NCI-H187 treated with DMSO at 0.1 percent for 48 hours (cell line): ENCODE results near the gene GRIK3.

Experiments
- DNase-seq: peaks from one replicate; lab custom pipeline; 2025; lab: John Stamatoyannopoulos, UW

Gene GRIK3

DNA sequence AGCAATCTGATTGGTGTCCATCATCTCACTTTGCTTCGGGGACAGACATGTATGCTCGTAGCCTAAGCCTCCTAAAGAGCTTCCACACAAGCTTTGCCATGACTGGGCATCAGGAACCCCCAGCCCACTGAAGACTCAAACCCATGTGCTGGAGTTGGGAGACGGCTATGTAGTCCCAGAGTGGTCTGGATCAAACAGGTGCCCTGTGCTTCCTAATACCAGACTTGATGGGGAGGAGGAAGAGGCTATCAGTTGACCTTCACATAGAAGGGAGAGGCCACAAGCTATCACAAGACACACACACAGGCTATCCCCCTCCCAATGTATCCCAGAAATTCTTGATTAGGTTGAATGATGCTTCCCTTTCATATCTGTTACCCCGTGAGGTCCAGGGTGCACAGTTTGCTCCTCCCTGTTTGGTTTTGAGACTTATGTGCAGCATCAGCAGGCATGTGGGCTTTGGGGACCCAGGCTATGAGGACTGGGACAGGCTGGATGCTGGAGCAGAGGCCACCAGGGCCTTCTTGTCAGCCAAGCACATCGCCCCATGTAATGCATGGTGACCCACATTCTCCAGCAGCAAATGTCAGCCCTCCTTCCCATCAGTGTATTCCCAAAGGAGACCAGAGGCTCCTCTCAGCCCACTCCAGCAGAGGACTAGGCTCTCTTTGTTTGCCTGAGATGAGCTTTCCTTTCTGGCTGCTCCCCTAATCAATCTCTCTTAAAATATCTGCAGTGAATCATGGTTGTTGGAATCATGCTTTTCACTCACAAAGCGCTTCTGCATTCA is 159.8 kb downstream of the GRIK3 start:
- no peak for DNase-seq

DNA sequence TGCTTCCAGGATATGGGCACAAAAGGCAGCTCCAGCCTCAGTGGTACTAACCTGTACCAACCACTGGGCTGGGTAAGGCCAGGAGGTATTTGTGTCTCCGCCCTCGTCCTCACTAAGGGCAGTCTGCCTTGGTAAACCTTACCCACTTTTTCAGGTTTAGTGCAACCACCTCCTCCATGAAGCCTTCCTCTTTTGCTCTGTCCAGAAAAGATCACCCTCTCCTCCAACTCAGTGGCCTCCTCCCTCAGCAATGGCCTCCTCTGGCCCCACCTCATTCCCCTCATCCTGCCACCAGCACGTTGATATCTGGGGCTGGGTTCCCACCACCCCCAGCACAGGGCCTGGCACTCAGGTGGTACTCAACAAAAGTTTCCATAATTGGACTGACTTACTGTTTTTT is 161.5 kb downstream of the GRIK3 start:
- DNase-seq: no peak

DNA sequence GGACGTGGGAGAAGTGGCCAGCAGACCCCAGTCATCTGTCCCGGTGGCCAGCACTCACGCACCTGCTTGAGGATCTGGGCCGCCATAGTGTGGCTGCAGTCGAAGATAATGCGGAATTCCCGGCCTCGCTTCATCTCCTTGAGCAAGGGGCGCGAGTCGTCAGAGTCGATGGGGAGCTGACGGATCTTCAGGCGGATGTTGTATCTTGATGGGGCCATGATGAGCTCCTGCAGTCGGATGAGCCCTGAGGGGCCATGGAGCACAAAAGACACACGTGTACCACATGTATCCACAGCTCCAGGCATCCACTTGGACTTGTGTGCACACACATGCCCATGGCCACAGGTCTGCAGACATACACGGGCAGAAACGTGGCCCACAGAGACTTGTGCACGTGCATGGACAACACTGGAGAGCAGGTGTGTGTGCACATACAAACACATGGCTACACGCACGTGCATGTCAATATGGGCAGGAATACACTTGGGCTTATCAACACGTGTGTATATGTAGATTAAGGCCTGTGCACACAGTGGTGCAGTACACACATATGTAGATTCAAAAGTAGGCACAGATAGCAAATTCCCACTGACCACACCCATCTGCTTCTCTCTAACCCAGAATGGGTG is 162.1 kb downstream of the GRIK3 start:
- DNase-seq: no peak

DNA sequence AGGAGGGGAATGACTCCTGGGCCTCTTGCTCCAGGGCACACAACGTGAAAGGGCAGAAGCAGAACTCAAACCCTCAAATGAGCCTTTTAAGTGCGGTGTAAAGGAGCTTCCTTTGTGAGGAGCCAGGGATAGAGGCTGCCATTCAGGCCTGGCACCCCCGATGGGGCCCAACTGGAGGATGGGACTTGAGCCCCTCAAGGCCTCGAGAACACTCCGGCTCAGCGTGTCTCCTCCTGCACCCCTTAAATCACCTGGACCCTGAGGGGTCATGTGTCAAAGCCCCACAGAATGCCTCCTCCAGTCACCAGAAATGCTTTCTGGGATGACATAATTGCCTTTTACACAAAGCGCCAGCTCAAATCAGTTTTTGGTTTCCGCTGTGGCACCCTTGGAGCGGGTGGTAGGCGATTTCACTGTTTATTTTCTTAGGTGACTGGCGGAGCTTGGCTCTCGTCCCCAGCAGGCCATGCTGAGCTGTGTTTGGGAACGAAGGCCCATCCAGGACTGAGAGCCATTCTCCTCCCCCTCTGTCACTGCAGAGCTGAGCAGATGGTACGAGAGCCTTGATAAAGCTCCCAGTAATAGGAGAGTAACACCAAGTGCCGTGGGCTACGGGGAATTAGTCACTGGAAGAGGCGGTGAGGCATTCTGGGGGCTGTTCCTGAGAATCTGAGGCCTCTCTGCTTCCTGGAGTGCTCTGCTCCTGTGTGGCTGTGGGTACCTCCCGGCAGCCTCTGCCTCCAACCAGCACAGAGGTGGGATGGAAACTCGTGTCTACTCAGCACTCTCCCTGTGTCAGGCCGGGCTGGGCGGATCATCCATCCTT is 163.0 kb downstream of the GRIK3 start:
- DNase-seq: no peak

DNA sequence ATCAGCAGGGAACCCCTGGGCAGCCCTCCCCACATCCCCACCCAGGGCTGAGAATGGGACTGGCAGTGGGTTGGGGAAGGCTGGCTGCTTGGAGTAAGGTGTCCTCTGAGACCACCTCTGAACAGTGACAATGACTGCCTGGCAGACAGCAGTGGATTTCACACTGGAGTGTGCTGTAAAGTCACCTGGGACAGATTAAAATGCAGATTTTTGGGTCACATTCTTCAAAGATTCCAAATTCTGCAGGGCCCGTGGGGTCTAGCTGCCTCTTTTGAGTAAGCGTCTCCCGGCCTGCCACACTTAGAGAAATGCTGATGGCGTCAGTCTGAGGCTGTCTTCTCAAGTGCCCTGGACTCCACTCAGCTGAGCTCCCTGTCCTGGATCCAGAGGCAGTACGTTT is 164.5 kb downstream of the GRIK3 start:
- no peak for DNase-seq

DNA sequence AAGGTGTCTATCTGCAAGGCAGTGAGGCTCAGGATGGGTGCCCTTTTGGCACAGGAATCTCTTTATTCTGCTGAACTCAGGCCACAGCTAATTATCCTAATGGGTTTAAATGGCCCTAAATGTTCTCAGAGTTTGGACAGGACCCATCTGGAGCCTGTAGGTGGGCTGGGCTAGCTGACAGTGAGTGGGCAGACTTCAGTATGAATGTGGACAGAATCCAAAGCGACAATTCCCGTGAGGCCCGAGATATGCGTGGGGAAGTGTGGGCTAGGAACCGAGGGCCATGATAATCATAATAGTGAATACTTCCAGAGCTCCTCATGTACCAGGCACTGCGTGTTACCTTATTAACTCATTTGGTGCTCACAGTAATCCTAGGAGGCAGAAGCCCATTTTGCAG is 165.3 kb downstream of the GRIK3 start:
- no peak for DNase-seq

DNA sequence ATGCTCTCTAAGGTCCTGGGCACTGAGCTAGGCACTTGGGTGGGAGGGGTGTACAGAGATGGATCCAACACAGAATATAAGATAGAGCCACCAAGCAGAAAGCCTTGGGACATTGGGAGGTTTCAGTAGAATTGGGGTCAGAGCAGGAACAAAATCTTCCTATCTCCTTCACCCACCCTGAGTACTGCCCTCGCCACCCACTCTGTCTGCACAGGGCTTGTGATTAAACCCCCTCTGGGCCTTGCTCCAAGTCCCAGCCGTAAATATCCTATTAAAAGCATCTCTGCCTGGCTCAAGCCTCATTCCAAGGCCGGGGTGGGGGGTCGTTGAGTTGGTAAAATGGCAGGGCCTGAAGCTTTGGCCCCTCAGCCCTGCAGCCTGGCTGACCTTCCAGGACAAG is 166.7 kb downstream of the GRIK3 start:
- no peak for DNase-seq

DNA sequence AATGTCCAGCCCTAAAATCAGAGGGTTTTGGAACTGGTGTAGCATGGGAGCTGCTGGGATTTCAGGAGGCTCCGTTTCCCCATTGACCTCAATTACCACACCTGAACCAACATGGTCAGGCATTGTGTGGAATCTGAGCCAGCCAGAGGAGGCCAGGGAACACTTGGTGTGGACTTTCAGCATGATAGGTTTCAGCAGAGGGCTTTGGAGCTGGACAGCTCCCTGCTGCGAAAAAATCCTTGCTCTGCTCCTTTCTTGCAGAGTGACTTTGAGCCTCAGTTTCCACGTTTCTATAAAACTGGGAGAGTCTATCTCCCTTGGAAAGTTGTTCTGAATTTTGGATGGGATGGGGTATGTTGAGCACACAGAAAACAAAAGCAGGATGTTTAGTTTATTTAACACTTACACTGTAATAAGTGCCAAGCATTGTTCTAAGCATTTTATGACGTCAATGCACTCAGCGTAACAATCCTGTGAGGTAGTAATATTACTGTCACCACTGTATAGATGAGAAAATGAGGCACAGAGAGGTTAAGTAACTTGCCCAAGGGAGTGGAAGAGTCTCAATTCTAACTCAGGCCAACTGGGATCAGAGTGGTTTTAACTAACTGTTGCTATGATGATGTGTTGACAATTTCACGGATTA is 168.0 kb downstream of the GRIK3 start:
- DNase-seq: no peak

DNA sequence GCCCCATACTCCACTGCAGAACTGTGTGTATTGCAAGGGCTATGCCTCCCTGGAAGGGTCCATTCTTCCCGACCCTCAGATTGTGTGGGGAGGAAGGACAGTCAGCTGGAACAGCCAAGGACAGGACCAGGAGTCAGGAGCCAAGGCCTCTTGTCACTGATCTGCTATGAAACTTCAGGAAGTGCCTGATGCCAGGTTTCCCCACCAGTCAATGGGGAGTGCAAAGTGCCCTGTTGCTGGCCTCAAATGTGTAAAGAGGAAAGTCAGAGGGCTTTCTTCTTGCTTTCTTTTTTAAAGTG is 168.8 kb downstream of the GRIK3 start:
- no peak for DNase-seq

DNA sequence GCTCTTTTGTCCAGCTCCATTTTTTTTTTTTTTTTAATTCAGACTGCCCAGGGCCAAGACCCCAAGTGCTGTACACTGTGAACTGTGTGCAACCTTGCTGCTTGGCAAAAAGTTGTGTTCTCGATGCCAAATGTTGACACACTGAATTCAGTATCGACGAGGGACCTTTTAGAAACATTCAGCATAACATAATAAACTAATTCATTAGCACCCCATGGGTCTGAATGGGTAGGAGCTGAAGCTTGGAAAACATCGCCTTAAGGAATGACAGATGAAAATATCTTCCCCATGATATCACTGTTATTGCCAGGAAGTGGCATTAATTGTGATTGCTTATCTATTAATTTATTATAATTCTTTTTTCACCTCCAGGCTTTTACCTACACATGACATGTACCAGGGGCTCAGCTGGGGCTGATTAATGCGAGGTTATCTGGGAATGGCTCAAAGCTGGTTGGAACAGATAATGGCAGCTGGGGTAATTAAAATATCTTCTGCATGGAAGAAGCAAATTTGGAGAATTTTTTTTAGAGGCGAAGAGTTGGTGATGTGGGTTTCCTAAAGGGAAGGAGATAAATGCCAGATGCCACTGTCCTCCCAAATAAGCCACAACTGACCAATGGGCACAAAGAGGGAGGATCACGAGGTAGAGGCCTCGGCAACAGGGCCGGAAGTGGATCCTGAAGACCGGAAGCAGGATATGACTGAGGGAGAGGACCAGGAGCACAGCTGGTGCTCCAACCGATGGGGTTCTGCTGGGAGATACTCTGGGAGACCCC is 169.3 kb downstream of the GRIK3 start:
- no peak for DNase-seq

DNA sequence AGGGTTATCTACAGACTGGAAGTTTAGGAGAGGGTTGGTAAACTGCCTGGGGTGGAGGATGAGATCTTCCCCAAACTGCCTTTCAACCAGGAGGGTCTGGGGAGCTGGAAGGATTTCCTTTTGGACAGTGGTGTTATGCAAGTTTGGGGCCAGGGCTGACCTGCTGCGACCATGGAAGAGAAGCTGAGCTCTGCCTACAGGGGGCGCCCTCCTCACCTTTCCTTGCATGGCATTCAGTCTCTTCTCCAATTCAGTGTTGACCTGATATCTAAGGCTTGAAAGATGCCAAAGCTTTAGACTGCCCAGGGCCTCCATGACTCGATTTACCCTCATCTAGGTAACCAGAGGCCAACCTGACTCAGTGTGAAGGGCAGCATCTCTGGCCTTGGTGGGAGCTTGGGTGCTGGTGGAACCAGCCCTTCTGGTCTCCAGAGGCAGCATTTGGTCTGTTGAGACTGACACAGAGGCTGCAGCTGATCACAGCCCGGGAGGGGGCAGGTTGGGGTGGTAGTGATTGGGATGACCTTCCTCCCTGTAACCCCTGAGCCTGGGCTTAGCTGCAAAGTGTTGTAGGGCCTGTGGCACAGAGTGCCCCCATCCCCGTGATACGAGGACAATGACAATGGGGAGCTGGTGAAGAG is 170.0 kb downstream of the GRIK3 start:
- DNase-seq: no peak

DNA sequence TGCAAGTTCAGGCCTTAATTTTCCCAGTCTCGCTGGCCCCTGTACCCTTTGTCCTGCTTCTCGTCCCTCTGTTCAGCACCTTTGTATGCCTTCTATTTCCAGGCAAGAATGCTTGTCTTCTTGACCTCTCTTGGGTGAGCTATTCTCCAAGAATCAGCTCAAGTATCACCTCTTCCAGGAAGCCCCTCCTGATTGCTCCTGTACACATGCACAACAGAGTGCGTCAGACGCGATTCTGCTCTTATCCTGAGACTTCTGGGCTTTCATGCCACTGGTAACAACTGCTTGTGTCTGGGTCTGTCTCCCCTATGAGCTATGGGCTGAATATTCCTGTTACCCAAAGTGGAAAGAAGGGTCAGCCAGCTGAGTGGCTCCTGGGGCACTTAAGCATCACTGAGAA is 170.8 kb downstream of the GRIK3 start:
- no peak for DNase-seq

DNA sequence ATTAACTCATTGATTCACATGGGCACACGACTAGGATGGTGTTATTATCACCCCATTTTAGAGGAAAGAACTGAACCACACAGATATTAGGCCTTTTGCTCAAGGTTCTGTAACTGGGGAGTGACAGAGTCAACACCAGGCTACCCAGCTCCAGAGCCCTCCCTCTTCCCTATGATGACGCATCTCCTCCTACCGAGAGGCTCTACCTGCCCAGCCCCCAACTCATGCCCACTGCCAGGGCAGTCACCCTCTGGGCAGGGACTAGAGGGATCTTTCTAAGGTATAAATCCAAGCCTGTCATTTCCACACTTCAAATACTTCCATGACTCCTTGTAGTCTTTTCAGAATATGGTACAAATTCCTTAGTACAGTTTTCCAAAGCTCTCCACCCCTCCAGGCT is 171.3 kb downstream of the GRIK3 start:
- no peak for DNase-seq

DNA sequence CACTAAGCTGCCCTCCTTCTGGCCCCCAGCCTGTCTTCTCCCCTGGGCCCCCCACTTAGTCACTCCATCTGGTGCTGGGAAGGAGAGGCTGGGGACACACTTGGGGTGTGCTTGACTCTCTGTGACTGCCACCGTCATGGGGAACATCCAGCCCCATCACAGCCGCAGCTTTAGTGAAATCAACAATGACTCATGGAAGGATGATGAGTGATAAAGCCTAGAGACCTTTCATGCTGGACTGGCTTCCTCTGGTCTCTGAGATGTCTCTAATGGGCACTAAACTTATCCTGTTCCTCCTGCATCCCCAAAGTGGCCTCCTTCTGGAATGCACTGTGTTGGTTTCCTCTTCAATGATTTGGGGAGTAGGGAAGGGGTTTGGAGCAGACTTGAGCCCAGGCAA is 172.9 kb downstream of the GRIK3 start:
- no peak for DNase-seq

DNA sequence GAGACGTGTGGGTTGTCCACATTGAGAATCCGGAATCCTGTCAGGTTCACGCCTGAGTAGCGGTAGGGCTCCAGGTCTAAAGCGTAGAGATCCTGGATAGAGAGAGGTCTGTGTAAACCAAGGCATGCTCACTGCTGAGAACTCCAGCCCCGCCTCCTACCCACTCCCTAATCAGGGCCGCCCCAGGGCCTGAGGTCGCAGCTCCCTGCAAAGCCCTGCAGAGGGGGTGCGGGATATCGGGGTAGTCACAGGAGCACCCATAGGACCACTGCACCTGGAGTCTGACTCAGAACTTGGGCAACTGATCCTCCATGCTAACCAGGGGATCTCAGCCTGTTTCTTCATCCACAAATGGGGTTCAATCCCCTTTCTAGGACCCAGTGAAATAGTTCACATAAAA is 174.4 kb downstream of the GRIK3 start:
- DNase-seq: no peak

DNA sequence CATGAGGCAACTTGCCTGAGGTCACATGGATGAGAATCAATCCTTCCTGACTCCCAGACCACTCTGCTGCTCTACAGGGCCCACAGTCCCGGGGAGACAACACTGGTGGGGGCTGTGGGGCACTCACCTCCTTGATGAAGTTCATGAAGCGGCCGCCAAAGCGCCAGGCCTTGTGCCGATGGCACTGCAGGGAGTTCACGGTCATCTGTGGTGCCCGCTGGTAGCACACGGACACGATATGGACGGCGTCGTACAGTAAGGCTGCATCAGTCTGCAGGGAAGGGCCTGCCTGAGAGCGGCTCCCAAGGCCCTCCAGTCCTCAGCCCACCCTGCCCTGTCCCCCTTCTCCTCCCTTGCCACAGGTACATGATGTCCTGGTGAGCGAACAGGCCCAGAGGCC is 175.3 kb downstream of the GRIK3 start:
- DNase-seq: no peak

DNA sequence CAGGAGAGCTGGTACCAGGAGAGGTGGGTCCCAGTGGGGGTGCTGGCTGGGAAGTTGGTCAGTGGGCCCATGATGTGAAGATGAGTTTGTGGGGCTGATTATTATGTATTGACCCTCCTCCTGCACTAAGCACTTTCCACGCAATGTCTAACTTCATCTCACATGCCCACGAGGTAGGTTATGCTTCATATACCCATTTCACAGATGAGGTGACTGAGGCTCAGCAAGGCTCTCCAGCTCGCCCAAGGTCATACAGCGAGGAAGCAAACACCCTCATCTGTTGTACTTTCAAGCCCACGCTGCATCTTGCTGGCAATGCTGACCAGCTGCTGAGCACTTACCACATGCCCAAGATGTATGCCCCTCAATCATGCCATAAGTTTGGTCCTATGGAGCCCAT is 175.8 kb downstream of the GRIK3 start:
- no peak for DNase-seq

DNA sequence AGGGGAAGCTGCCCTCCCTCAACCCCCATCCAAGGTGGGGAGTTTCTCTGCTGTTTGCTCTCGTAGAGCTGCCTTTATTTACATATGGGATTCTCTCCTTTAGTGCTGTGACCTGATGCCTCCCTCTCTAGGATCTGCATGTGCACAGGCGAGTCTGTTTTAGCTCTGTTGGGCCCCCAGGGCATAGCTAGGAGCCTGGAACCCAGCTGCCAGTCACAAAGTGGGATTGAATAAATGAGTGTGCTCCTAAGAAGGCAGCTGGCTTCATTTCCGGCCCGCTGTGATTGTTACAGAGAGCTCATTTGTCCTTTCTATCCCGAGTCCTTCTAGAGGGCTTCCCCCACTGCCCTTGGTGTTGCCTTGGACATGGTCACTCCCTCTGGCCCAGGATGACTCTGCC is 176.6 kb downstream of the GRIK3 start:
- DNase-seq: no peak

DNA sequence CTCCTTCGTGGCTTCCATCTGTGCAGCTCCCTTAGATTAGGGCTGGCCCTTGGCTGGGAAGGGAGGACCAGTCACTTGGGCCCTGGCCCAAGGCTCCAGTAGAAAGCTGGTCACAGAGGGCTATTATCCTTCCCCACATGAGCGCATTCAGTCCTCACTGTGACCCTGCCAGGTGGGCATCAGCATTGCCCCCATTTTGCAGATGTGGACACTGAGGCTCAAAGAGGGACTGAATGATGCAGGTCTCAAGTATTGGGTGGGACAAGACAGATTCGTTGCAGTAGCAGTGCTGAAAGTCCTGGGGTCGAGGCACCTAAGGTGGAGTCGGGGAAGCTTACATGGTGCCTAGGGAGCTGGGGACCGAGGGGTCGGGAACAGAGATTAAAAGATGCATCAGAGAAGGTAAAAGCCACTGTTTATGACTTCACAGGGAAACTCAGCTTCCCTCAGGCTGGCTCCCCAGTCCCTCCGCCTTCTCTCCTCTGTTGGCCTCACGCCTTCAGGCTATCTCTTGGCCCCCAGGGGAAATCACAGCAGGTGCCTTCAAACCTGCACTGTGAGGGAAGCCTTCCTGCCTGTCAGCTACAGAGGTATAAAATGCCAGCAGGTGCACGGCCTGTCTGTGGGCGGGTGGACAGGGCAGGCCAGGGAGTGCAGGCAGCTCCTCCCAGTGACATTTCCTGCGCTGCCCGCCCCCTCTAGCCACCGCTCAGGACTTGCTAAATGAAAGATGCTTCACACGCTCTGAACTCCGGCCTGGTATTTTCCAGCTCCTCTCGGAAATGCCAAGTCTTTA is 178.4 kb downstream of the GRIK3 start:
- DNase-seq: peak; percentile 49

DNA sequence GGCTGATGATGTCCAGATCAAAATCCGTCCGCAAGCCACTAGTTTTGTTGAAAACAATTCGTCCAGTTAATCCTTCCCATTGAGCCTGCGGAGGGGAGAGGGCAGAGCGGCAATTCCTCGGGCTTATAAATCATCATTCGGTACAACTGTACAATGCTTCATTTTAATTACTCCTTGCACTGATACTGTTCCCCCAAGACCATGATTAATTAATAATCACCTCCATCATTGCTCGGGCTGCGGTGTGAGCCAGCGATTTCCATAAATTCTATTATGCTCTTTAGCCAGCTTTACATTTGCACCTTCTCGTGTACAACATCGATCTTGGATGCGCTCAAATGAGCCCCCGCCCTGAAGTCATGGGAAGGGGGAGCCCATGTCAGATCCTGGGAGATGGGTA is 180.7 kb downstream of the GRIK3 start:
- DNase-seq: no peak

DNA sequence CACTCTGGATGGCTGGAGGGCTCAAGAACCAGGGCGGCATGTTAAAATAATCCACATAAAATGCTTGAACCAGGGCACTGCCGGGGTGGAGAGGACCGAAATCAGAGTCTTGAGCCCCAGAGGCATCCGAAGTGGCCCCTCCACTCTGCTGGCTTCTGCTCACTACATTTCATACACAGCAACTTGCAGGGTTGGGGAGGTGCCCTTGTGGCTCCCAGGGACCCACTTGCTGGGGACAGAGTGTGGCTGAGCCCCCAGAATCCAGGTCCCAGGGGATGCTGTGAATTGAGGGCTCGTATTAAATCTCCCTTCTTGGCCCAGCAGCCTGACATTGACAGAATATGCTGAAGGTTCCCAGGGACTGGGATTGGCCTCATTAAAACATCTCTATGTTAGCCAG is 181.7 kb downstream of the GRIK3 start:
- no peak for DNase-seq
